ENCODE measurements around the gene CADM1. TPM values are rescaled to one million over a fixed set of nuclear protein-coding genes. Genes with fewer than 3 reads are reported as not detected.

Gene CADM1
- total RNA-seq, 4 donors from 2014 or later: 1.2 to 2.5 (median 2.2) TPM

DNA sequence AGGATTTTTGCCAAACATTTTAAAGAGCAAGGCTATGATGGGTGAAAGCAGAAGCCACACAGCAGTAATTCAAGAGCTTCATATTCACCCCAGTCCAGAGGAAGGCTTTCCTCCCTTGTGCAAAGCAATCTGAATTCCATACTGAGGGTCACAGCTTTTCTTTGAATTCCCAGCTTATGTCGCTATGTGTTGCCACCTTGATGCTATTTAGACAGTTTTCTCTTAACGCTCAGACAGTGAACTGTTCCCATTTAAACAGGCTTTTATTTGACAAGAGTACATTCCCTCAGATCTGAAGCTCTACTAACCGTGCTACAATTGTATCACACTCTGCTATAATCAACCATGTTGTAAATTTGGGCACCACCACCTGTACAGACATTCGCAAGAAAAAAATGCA is 279.7 kb downstream of the CADM1 start:
- TF ChIP-seq, protein P1, sequence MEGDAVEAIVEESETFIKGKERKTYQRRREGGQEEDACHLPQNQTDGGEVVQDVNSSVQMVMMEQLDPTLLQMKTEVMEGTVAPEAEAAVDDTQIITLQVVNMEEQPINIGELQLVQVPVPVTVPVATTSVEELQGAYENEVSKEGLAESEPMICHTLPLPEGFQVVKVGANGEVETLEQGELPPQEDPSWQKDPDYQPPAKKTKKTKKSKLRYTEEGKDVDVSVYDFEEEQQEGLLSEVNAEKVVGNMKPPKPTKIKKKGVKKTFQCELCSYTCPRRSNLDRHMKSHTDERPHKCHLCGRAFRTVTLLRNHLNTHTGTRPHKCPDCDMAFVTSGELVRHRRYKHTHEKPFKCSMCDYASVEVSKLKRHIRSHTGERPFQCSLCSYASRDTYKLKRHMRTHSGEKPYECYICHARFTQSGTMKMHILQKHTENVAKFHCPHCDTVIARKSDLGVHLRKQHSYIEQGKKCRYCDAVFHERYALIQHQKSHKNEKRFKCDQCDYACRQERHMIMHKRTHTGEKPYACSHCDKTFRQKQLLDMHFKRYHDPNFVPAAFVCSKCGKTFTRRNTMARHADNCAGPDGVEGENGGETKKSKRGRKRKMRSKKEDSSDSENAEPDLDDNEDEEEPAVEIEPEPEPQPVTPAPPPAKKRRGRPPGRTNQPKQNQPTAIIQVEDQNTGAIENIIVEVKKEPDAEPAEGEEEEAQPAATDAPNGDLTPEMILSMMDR (IDR thresholded peaks at IDR 0.05 in 4 of 5, conservative IDR thresholded peaks at IDR 0.05 in 1 of 5): no peak
- TF ChIP-seq POLR2A (IDR thresholded peaks at IDR 0.05): no peak
- DNase-seq (no peak), ATAC-seq (no peak)
- intact Hi-C loops (cut with DNase I; ENCODE audit: low total_unique reads): loop anchor here (5.0 kb wide), 3 partner anchors 78 to 278 kb away; partner anchors contain the start of gene CADM1
- in situ Hi-C loops (cut with MboI; ENCODE audit: low sequenced_read_pairs in 4 of 4): no loop called here
- Histone ChIP-seq H3K27me3 (no peaks in the 10 kb centered on the region), H3K9me3 (no peaks in the 10 kb centered on the region), H3K27ac (no peak overlapping the region), H3K4me1 (peaks cover 17 to 28% of the 10 kb centered on the region in 2 donors), H3K36me3 (no peaks in the 10 kb centered on the region), H3K4me3 (no peak overlapping the region)

DNA sequence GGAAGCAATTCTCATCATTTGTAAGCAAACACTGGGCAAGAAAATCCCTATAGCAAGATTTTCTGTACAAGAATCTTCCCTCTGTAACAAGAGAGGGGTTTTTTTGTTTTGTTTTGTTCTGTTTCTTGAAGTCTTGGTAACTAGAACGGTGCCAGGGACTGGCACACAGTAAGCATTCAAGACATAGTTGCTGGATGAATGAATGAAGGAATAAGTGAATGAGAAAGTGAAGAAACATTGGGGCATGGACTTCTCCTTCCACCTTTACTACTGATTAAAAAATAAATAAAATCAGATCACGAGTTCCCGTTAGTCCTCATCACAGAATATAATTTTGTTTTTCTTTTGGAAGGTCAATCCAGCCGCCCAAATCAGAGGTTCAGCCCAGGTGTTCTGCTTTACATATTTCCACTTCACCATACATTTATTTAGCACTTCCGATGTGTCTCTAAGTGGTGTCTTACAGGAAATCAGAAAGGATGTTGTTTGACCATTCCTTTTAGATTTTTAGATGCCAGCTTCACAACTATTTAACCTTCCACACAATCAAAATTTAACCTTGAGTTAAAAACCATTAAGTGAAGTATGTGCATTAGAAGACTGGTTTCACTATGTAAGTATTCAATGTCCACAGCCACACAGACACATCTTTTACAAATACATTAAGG is 281.2 kb downstream of the CADM1 start:
- no peak for ATAC-seq
- intact Hi-C loops (cut with DNase I; ENCODE audit: low total_unique reads): loop anchor here (5.0 kb wide), 3 partner anchors 79 to 279 kb away; partner anchors contain the start of gene CADM1

DNA sequence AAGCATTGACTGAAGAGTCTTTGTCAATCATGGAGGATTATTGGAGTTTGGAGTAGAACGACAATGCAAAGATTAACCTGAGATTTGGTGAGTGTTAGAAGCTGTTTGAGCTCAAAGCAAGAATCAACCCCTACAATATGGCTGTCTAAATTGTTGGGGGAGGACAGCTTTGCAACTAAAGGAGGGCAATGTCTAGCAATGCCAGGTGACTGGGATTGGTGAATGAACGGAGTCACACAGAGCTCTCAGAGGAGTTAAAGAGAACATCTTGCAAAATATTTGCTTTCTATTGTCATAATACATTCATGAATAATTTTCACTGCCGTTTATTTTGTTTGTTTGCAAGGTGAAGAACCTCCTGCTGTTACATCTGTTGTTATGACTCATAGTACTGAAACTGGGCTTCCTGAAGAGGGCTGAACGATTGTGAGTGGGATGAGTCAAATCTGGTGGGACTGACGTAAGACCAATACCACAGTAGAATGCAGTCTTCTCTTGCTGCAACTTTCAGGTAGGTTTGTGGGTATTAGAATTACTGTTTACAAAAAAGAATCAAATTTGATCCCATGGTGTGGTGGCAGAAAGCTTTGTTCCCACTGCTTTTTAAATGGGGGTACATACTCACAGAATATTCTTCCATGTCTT is 281.9 kb downstream of the CADM1 start:
- intact Hi-C loops (cut with DNase I; ENCODE audit: low total_unique reads) (loop anchor here (5.0 kb wide), 3 partner anchors 80 to 280 kb away; partner anchors contain the start of gene CADM1), in situ Hi-C loops (cut with MboI; ENCODE audit: low sequenced_read_pairs in 4 of 4) (no loop called here)
- Histone ChIP-seq H3K27me3 (no peaks in the 10 kb centered on the region), H3K27ac (peak overlapping the region in 3 of 4 donors; percentile 44 to 86 (median 86)), H3K9me3 (no peaks in the 10 kb centered on the region), H3K4me1 (peaks cover 29 to 40% of the 10 kb centered on the region in 2 donors), H3K4me3 (no peak overlapping the region), H3K36me3 (no peaks in the 10 kb centered on the region)
- DNase-seq (no peak), ATAC-seq (peak; percentile 60 to 63)
- TF ChIP-seq, protein P1 (IDR thresholded peaks at IDR 0.05 in 4 of 5, conservative IDR thresholded peaks at IDR 0.05 in 1 of 5): no peak
- TF ChIP-seq POLR2A (IDR thresholded peaks at IDR 0.05): no peak

More for the DNA sequence above, 281.2 kb downstream of the CADM1 start:
- H3K27me3 ChIP-seq: no peaks in the 10 kb centered on the region
- H3K9me3 ChIP-seq: no peaks in the 10 kb centered on the region
- no peaks in the 10 kb centered on the region for H3K36me3 ChIP-seq
- TF ChIP-seq, protein P1 (IDR thresholded peaks at IDR 0.05 in 4 of 5, conservative IDR thresholded peaks at IDR 0.05 in 1 of 5): no peak
- no peak for TF ChIP-seq POLR2A (IDR thresholded peaks at IDR 0.05)
- no peak for DNase-seq
- in situ Hi-C loops (cut with MboI; ENCODE audit: low sequenced_read_pairs in 4 of 4): no loop called here
- no peak overlapping the region for H3K4me3 ChIP-seq
- H3K4me1 ChIP-seq: peaks cover 29 to 40% of the 10 kb centered on the region in 2 donors
- H3K27ac ChIP-seq: peak overlapping the region in 3 of 4 donors; percentile 37 to 86 (median 44)

DNA sequence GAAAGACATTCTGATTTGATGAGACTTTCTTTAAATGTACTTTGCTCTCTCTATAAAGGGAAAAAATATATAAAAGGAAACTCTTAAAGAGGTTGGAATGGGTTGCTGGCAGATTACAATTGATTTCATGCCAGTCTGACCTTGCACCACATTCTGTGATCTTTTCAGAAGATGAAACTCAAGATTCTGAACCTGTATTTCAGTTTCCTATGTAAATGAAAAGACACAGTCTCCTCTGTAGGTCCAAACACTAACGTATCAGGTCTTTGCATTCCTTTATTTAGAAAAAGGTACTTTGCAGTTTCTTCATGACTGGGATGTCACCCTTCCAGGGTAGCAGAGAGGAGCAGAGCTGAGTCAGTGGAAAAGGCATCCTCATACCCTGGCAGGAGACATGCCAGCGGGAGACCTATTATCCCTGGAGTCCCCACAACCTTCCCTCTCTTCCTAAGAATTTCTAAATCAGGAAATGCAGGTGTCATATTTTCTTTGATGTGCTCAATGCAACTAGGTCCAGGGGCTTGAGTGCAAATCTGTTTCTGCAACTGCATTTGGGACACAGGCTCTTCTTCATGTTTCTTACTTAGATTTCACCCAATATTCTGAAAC is 282.6 kb downstream of the CADM1 start:
- intact Hi-C loops (cut with DNase I; ENCODE audit: low total_unique reads) (loop anchor here (5.0 kb wide), 3 partner anchors 81 to 281 kb away; partner anchors contain the start of gene CADM1), in situ Hi-C loops (cut with MboI; ENCODE audit: low sequenced_read_pairs in 4 of 4) (no loop called here)
- H3K27me3 ChIP-seq: no peaks in the 10 kb centered on the region
- TF ChIP-seq, protein P1 (IDR thresholded peaks at IDR 0.05 in 4 of 5, conservative IDR thresholded peaks at IDR 0.05 in 1 of 5): no peak
- no peak for TF ChIP-seq POLR2A (IDR thresholded peaks at IDR 0.05)
- H3K36me3 ChIP-seq: no peaks in the 10 kb centered on the region
- ATAC-seq: no peak
- no peak for DNase-seq
- peak overlapping the region; percentile 81 to 88 (median 86) for H3K27ac ChIP-seq
- H3K4me3 ChIP-seq: no peak overlapping the region
- peaks cover 29 to 37% of the 10 kb centered on the region in 2 donors for H3K4me1 ChIP-seq
- no peaks in the 10 kb centered on the region for H3K9me3 ChIP-seq

Data from gastrocnemius medialis (tissue), 4 donors.